ENCODE results near the gene RIMOC1.
"Not testable (repeated sequence)": the region's sequence is repeated elsewhere in the genome, so short reads cannot be mapped to it uniquely, and the experiment has no call there.

Gene RIMOC1

GRCh38 chr5:41891066-41891707 lies 13.0 kb upstream of the RIMOC1 start:
- no peak for DNase-seq

GRCh38 chr5:41892031-41892430 lies 12.1 kb upstream of the RIMOC1 start:
- no peak for DNase-seq

GRCh38 chr5:41893074-41893851 lies 10.9 kb upstream of the RIMOC1 start:
- no peak for DNase-seq

- no peak for DNase-seq
Observed at GRCh38 chr5:41896230-41896629, 7.9 kb upstream of the RIMOC1 start.

GRCh38 chr5:41903382-41903891 lies 707 bp upstream of the RIMOC1 start:
- no peak for DNase-seq

GRCh38 chr5:41906151-41906550 lies 2.0 kb downstream of the RIMOC1 start:
- DNase-seq, result no peak

- no peak for DNase-seq
Observed at GRCh38 chr5:41908374-41909079, 4.4 kb downstream of the RIMOC1 start.

GRCh38 chr5:41918105-41918504 lies 14.0 kb downstream of the RIMOC1 start:
- no peak for DNase-seq

- no peak for DNase-seq
Observed at GRCh38 chr5:41921166-41921565, 17.0 kb downstream of the RIMOC1 start.

GRCh38 chr5:41921874-41922273 lies 17.7 kb downstream of the RIMOC1 start:
- no peak for DNase-seq

GRCh38 chr5:41924526-41924871 lies 20.4 kb downstream of the RIMOC1 start:
- no peak for DNase-seq

GRCh38 chr5:41924872-41925554 lies 20.9 kb downstream of the RIMOC1 start, which contains the start of gene FBXO4:
Gene FBXO4 (plus strand): TSS chr5:41925281. CDS start chr5:41925310, 29 bp downstream.
- peak; percentile 77 for DNase-seq

GRCh38 chr5:41925555-41925951 lies 21.4 kb downstream of the RIMOC1 start:
- DNase-seq, result no peak

GRCh38 chr5:41927604-41928003 lies 23.5 kb downstream of the RIMOC1 start:
- no peak for DNase-seq

- DNase-seq, result no peak
Observed at GRCh38 chr5:41929035-41929434, 24.9 kb downstream of the RIMOC1 start.

GRCh38 chr5:41932770-41933169 lies 28.6 kb downstream of the RIMOC1 start:
- DNase-seq, result no peak

GRCh38 chr5:41935544-41935943 lies 31.4 kb downstream of the RIMOC1 start:
- DNase-seq, result no peak

GRCh38 chr5:41940641-41941040 lies 36.5 kb downstream of the RIMOC1 start:
- no peak for DNase-seq

GRCh38 chr5:41945332-41945955 lies 41.3 kb downstream of the RIMOC1 start:
- DNase-seq, result not testable (repeated sequence)

- no peak for DNase-seq
Observed at GRCh38 chr5:41951224-41951623, 47.1 kb downstream of the RIMOC1 start.

Measured in NCI-H1105 (cell line).